ENCODE data around the gene PHF12.
A peak's percentile ranks its signal among the peaks of the same experiment; 100 is the strongest.
"Not testable (repeated sequence)": the region's sequence is repeated elsewhere in the genome, so short reads cannot be mapped to it uniquely, and the experiment has no call there.

Gene PHF12

GRCh38 chr17:28879886-28880571 lies 71.3 kb downstream of the PHF12 start:
- DNase-seq: no peak

- peak; percentile 66 for DNase-seq
Measured at GRCh38 chr17:28878981-28879380, 72.3 kb downstream of the PHF12 start.

GRCh38 chr17:28878158-28878910 lies 73.0 kb downstream of the PHF12 start:
- no peak for DNase-seq

GRCh38 chr17:28877150-28877711 lies 74.1 kb downstream of the PHF12 start:
- not testable (repeated sequence) for DNase-seq

GRCh38 chr17:28875848-28876550 lies 75.3 kb downstream of the PHF12 start:
- no peak for DNase-seq

GRCh38 chr17:28874750-28875149 lies 76.6 kb downstream of the PHF12 start:
- no peak for DNase-seq

- no peak for DNase-seq
Measured at GRCh38 chr17:28873839-28874238, 77.5 kb downstream of the PHF12 start.

GRCh38 chr17:28871056-28871579 lies 80.2 kb downstream of the PHF12 start:
- DNase-seq: peak; percentile 11

GRCh38 chr17:28867276-28867675 lies 84.0 kb downstream of the PHF12 start:
- DNase-seq: no peak

- DNase-seq: no peak
Measured at GRCh38 chr17:28865946-28866752, 85.2 kb downstream of the PHF12 start.

GRCh38 chr17:28864991-28865849 lies 86.1 kb downstream of the PHF12 start:
- no peak for DNase-seq

- no peak for DNase-seq
Measured at GRCh38 chr17:28863953-28864352, 87.4 kb downstream of the PHF12 start.

GRCh38 chr17:28862561-28862960 lies 88.8 kb downstream of the PHF12 start:
- DNase-seq: no peak

GRCh38 chr17:28861393-28862203 lies 89.7 kb downstream of the PHF12 start:
- DNase-seq: no peak

- no peak for DNase-seq
Measured at GRCh38 chr17:28860363-28860808, 90.9 kb downstream of the PHF12 start.

- no peak for DNase-seq
Measured at GRCh38 chr17:28858801-28859355, 92.4 kb downstream of the PHF12 start.

GRCh38 chr17:28857905-28858800 lies 93.2 kb downstream of the PHF12 start:
- DNase-seq: no peak

- no peak for DNase-seq
Measured at GRCh38 chr17:28856028-28856574, 95.2 kb downstream of the PHF12 start.

GRCh38 chr17:28855336-28855679 lies 96.0 kb downstream of the PHF12 start:
- no peak for DNase-seq

Measured in RPMI8226 (cell line).